Limb (tissue), 2 donors: Measurements from ENCODE around the gene NPW.
"Not testable (repeated sequence)": the region's sequence is repeated elsewhere in the genome, so short reads cannot be mapped to it uniquely, and the experiment has no call there.

Experiments
- DNase-seq, 2 donors: peaks; one replicate each; pipeline ENCODE4 v3.0.0-alpha.2; 2016; ENCODE audit errors: extremely low spot score in 2 of 2

NPW gene

DNA sequence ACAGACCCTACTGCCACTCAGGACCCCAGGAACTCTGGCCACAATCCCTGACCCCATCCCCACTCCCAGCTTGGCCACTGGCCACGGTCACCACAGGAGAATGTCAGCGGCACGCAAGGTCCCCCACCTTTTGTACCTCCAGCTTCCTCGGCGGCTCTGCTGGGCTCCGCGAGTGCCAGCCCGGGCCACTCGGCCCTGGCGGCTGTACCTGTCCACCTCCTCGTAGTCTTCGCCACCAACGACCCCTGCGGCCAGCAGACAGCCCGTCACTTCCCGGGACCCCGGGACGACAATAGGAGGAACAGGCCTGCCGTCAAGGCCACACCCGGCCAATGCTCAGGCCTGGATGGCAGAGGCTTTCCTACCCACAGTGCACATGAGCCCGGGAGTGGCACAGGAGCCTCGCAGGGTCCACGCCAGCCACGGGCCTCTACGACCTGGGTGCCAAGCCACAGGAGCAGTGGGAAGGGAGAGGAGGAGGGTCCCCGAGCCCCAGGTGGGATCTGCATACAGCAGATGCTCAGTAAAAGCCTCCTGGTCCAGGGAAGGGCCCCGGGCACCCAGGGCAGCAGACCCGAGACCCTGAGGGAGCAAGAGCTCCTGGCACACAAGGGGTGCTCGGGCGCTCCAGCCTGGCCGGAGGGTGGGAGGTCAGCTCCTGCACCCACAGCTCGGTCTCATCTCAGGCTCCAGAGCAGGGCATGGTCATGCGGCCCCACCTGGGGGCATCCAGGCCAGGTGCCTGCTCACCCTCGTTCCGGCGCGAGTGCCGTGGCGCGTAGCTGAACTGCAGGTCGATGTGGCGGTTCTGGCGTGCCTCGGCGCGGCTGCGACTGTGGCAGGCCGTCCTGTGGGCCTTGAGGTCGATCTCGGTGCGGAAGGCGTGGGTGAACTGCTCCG, 17.9 kb upstream of the NPW start:
- no peak for DNase-seq

DNA sequence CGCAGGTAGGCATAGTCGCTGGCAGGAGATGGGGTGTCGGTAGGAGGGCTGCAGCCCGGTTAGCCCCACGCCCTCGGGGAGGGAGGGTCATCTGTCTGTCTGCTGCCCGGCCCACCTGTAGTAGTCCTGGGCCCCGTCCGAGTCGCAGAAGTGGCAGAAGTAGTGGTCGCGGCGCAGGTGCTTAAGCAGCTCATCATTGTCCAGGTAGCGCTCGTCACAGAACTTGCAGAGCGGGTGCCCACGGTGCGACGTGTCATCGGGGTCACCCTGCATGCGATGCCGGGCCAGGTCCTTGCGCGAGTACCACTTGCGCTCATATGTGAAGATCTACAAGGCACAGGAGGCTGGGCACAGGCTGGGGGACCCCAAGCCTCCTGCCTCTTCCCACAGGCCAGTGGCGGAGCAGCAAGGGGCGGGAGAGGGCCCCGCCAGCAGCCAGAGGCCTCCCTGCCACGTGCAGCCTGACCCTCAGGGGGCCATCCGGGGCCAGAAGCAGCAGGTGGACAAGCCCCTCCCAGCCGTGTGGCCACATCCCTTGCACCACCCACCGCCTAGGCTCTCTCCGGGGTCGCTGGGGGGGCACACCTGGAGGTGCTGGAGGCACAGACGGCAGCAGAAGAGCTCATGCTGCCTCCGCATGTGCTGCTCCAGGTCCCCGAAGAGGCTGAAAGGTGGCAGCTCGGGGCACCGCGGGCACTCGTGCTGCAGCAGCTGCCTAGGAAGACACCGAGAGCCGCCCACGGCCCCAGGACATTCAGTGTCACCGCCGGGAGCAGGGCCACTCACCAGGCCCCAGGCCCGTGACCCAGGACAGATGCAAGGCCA, 17.0 kb upstream of the NPW start:
- DNase-seq = peak in 1 of 2 donors; percentile 28

- no peak for DNase-seq
Measured at GRCh38 chr16:2003231-2003826, 16.3 kb upstream of the NPW start.

DNA sequence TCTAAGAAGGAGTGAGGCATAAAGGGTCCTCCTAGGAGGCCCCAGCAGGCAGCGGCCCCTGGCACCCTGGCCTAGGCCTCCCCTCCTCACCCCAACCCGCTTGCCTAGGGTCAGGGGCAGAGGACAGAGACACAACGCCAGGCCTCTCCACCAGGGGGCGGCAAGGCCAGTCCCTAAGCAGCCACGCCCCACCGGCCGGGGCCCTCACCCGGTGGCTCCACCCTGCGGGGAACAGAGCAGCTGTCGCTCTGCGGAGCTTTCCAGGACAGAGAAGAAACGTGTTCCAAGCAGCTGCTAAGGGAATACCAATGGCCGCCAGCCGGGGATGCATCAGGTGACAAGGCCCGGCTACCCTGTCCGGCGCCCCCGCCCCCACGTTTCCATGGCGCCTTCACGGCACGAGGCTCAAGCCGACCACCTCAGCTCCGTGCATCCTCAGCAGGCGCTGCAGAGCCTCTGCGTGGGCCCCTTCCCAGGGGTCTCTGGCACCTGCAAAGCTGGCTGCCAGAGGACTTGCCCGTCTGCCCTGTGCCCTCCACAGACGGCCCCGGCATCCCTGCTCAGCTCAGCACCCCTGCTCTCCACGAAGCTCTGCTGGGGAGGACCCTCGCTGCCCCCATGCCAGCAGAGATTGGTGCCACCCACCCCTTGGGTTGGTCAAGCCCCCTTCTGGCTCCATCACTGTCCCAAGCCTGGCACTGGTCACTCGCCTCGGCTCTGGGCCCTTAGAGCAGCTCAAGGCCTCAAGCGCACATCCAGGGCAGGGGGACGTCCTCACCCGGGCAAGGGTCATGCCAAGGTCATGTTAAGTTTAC, 15.6 kb upstream of the NPW start:
- peak; percentile 90 for DNase-seq

DNA sequence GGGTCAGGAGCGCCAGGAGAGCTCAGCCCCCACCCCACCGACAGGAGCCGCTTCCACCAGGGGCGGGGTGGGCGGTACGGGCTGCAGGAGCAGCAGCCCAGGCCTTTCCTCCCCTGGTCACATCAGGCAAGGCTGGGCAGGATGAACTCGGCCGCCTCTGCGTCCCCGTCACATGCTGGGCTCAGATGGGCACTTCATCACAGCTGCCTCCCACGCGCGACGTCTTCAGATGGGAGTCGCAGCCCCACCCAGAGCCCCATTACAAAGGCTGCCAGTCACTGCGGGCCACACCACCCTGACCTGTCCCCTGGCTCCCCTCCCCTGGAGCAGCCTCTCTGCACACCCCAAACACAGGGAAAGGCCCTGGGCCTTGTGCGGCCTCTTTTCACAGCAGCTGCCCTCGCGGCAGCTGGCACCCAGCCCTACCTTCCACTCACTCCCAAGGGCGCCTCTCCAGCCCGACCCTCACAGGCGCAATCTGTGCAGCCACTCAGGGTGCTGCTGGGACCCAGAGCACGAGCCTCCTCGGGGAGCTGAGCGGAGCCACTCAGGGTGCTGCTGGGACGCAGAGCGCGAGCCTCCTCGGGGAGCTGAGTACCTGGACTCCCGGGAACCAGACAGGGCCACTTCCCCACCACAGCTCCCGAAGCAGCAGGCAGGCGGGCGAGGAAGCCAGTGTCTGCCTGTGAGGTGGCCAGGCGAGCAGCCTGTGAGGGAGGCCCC, 14.6 kb upstream of the NPW start:
- DNase-seq = no peak

GRCh38 chr16:2005646-2006045, 13.9 kb upstream of the NPW start:
- no peak for DNase-seq

DNA sequence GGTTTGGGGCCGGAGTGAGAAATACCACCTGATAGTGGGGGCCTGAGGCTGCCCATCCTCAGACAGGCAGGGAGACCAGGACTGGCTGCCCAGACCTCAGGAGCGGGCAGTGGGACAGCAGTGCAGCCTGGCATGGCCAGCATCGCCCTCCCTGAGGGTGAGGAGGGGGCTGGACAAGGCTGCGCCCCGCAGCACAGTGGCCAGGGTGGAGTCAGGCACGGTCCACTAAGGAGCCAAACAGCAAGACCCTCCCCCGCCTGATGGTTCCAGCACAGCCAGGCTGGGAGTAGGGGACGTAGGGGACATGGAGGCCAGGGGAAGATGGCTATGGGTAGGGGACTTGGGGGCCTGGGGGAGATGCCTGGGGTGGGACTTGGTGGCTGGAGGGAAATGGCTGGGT, 13.3 kb upstream of the NPW start:
- no peak for DNase-seq

- no peak for DNase-seq
Measured at GRCh38 chr16:2007081-2007836, 12.3 kb upstream of the NPW start.

DNA sequence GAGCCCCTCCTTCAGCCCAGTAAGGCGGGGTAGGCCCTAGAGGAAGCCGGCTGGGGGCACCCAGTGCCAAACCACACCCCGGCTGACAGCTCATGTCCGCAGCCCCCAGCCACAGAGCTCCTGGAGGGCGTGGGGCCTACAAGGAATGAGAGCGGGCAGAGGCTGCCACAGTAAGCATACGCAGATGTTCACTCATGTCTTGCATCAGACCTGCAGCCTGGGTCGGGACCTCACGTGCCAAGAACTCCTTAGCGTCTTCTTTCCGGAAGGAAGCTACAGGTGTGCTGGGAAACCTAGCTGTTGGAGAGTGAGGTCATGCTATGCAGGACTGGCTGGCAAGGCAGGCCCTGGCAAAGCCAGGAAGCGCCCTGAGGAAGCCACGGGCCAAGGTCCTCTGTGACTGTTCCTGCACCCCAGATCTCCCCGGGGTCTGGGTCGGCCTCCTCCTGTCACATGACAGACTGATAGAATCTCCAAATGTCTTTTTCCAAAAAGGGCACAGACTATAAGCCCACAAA, 11.5 kb upstream of the NPW start:
- no peak for DNase-seq

DNA sequence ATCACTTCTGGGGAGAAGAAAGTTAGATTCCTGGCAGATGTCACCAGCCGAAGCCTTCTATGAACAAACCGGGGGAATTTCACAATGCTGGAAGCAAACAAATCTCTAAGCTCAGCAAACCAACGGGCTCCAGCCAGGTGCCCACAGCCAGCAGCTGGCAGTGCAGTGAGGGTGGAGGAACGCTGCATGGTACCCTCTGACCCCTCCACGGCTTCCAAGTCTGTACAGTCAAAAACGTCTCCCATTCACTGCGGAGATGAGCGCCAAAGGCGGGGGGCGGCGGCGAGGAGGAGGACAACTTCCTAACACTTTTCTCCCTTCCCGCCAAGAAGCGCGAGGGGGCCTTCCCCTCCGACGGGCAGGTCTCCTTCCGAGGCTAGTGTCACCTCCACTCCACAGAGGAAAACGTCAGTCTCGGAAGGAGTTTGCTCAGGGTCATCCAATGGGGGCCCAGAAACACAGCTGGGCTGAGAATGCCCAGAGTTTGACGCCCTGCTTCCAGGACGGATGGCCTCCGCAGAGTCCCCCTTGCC, 10.9 kb upstream of the NPW start:
- no peak for DNase-seq

GRCh38 chr16:2009164-2009711, 10.3 kb upstream of the NPW start:
- DNase-seq = no peak

- peak; percentile 88 to 89 for DNase-seq
Measured at GRCh38 chr16:2009791-2010510, 9.6 kb upstream of the NPW start, which contains the start of gene ZNF598. Gene ZNF598 (minus strand): TSS chr16:2009821.

- DNase-seq = not testable (repeated sequence)
Measured at GRCh38 chr16:2011726-2012125, 7.9 kb upstream of the NPW start.

DNA sequence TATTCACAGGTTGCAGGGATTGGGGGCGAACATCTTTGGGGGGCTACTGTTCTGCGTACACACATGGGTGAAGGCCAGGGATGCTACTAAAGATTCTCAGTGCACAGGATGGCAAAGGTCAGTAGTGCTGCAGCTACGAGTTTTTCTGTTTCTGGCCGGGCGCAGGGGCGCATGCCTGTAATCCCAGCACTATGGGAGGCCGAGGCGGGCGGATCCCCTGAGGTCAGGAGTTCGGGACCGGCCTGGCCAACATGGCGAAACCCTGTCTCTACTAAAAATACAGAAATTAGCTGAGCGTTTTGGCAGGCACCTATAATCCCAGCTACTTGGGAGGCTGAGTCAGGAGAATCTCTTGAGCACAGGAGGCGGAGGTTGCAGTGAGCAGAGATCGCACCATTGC, 6.1 kb upstream of the NPW start:
- DNase-seq = no peak

DNA sequence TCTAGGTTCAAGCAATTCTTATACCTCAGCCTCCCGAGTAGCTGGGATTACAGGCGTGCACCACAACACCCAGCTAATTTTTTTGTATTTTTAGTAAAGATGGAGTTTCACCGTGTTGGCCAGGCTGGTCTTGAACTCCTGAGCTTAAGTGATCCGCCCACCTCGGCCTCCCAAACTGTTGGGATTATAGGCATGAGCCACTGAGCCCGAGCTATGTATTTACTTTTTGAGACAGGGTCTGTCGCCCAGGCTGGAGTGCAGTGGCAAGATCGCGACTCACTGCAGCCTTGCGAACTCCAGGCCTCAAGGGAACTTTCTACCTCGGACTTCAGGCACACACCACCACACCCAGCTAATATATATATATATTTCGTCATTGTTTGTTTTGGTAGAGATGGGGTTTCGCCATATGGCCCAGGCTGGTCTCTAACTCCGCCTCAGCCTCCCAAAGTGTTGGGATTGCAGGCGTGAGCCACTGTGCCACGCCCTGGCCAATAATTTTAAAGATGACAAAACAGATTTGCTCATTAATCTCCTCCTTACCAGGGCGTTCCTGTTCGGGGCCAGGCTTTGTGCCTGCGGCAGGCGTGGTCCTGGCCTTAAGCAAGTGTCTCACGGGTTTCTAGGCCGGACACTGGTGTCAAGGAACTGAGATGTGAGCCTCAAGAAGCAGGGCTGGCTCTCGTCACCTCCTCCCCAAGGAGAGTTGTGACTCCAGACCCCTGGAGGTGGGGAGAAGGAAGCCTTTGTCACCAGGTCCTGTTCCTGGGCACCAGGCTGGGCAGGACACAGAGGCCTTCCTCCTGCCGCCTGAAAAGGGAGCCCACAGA, 4.3 kb upstream of the NPW start:
- no peak for DNase-seq

DNA sequence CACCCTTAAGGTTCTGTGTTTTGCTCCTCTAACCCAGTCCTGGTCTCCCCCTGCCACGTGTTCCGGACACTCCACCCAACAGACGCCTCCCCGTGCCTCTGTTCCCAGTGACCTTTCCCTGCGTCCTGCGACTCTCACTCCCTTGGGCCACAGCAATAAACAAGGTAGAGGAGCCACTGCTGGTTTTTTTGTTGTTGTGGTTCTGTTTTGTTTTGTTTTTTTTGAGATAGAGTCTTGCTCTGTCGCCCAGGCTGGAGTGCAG, 3.7 kb upstream of the NPW start:
- no peak for DNase-seq

GRCh38 chr16:2016407-2016922, 3.1 kb upstream of the NPW start:
- no peak for DNase-seq
